ENCODE measurements around the gene KCNN3.

KCNN3 gene

GRCh38 chr1:154748405-154748775, 121.7 kb downstream of the KCNN3 start:
- DNase-seq (ENCODE audit: low read depth): no peak

- no peak for DNase-seq (ENCODE audit: low read depth)
Observed at GRCh38 chr1:154747740-154748404, 122.2 kb downstream of the KCNN3 start.

- no peak for DNase-seq (ENCODE audit: low read depth)
Observed at GRCh38 chr1:154747380-154747739, 122.7 kb downstream of the KCNN3 start.

- DNase-seq (ENCODE audit: low read depth): no peak
Observed at GRCh38 chr1:154746622-154747299, 123.3 kb downstream of the KCNN3 start.

- DNase-seq (ENCODE audit: low read depth): no peak
Observed at GRCh38 chr1:154745750-154746425, 124.2 kb downstream of the KCNN3 start.

- no peak for DNase-seq (ENCODE audit: low read depth)
Observed at GRCh38 chr1:154745286-154745731, 124.8 kb downstream of the KCNN3 start.

- DNase-seq (ENCODE audit: low read depth): no peak
Observed at GRCh38 chr1:154744352-154745035, 125.6 kb downstream of the KCNN3 start.

- no peak for DNase-seq (ENCODE audit: low read depth)
Observed at GRCh38 chr1:154743526-154744036, 126.5 kb downstream of the KCNN3 start.

- DNase-seq (ENCODE audit: low read depth): no peak
Observed at GRCh38 chr1:154742606-154743005, 127.5 kb downstream of the KCNN3 start.

- DNase-seq (ENCODE audit: low read depth): no peak
Observed at GRCh38 chr1:154741741-154742495, 128.2 kb downstream of the KCNN3 start.

GRCh38 chr1:154741327-154741726, 128.8 kb downstream of the KCNN3 start:
- DNase-seq (ENCODE audit: low read depth): peak; percentile 40

GRCh38 chr1:154739654-154740053, 130.4 kb downstream of the KCNN3 start:
- DNase-seq (ENCODE audit: low read depth): no peak

GRCh38 chr1:154736841-154737240, 133.2 kb downstream of the KCNN3 start:
- peak; percentile 86 for DNase-seq (ENCODE audit: low read depth)

- no peak for DNase-seq (ENCODE audit: low read depth)
Observed at GRCh38 chr1:154735804-154736168, 134.3 kb downstream of the KCNN3 start.

- no peak for DNase-seq (ENCODE audit: low read depth)
Observed at GRCh38 chr1:154735061-154735803, 134.8 kb downstream of the KCNN3 start.

- DNase-seq (ENCODE audit: low read depth): no peak
Observed at GRCh38 chr1:154733621-154734020, 136.5 kb downstream of the KCNN3 start.

GRCh38 chr1:154730986-154731489, 139.0 kb downstream of the KCNN3 start:
- DNase-seq (ENCODE audit: low read depth): peak; percentile 68

- peak; percentile 60 for DNase-seq (ENCODE audit: low read depth)
Observed at GRCh38 chr1:154730259-154730658, 139.8 kb downstream of the KCNN3 start.

- no peak for DNase-seq (ENCODE audit: low read depth)
Observed at GRCh38 chr1:154729577-154729976, 140.5 kb downstream of the KCNN3 start.

- peak; percentile 57 for DNase-seq (ENCODE audit: low read depth)
Observed at GRCh38 chr1:154729031-154729442, 141.0 kb downstream of the KCNN3 start.
